ENCODE data around the gene RNF138. TPM values are rescaled to one million over a fixed set of nuclear protein-coding genes. Genes with fewer than 3 reads are reported as not detected.
"Not testable (repeated sequence)": the region's sequence is repeated elsewhere in the genome, so short reads cannot be mapped to it uniquely, and the experiment has no call there.

RNF138 gene
- polyA plus RNA-seq, 1 experiment: 12.5 TPM

DNA sequence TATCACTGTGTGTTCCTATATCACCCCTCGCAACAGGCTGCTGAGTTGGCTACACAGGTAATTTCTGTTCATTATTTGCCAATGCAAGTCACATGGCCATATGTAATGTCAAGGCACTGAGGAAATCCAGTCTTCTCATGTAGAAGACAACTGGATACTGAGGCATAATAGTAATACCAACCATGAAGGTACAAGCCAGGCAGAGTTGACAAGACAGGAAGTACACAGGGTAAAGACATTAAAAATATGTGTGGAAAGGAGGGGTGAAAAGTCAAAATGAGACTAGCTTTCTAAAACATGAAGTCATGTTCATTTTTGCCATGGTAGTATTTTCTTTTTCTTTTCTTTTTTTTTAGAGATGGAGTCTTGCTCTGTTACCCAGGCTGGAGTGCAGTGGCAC, 17.5 kb upstream of the RNF138 start:
- Histone ChIP-seq H3K27ac (ENCODE audit: low read depth, low read length) (no peak overlapping the region), H3K9me3 (ENCODE audit: control insufficient read depth, insufficient read depth, low read length) (no peaks in the 10 kb centered on the region), H3K27me3 (ENCODE audit: control insufficient read depth, insufficient read depth, low read length) (no peaks in the 10 kb centered on the region), H3K4me3 (ENCODE audit: low read depth, low read length) (no peak overlapping the region)
- ChIA-PET CTCF (no interaction called here), POLR2A (no interaction called here)
- TF ChIP-seq, protein P1, sequence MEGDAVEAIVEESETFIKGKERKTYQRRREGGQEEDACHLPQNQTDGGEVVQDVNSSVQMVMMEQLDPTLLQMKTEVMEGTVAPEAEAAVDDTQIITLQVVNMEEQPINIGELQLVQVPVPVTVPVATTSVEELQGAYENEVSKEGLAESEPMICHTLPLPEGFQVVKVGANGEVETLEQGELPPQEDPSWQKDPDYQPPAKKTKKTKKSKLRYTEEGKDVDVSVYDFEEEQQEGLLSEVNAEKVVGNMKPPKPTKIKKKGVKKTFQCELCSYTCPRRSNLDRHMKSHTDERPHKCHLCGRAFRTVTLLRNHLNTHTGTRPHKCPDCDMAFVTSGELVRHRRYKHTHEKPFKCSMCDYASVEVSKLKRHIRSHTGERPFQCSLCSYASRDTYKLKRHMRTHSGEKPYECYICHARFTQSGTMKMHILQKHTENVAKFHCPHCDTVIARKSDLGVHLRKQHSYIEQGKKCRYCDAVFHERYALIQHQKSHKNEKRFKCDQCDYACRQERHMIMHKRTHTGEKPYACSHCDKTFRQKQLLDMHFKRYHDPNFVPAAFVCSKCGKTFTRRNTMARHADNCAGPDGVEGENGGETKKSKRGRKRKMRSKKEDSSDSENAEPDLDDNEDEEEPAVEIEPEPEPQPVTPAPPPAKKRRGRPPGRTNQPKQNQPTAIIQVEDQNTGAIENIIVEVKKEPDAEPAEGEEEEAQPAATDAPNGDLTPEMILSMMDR (IDR thresholded peaks at IDR 0.05; ENCODE audit: low read depth, low read length): no peak
- no peak for DNase-seq (ENCODE audit: low read depth, low spot score)

DNA sequence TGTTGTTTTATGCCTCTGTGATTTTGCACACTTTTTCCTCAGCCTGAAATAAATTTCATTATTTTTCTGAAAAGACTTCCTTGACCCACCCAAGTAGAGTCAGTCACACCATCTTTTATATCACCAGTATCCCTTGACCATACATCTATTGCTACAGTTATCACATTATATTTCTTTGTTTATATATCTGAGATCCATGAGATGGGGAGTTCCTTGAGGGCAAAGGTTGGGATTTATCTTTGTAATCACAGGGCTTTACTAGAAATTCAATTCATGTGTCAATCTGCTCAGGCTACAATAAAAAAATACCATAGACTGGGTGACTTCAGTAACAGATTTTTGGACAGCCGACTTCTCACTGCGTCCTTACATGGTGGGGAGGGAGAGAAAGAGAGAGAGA, 12.8 kb upstream of the RNF138 start:
- Histone ChIP-seq H3K9me3 (ENCODE audit: control insufficient read depth, insufficient read depth, low read length) (peaks cover 4% of the 10 kb centered on the region; the same call in 1 of the 2 replicates), H3K4me3 (ENCODE audit: low read depth, low read length) (no peak overlapping the region), H3K27ac (ENCODE audit: low read depth, low read length) (no peak overlapping the region), H3K27me3 (ENCODE audit: control insufficient read depth, insufficient read depth, low read length) (peaks cover 3% of the 10 kb centered on the region)
- no peak for DNase-seq (ENCODE audit: low read depth, low spot score)
- CTCF ChIA-PET: interaction anchor here (0.7 kb wide), 1 partner anchor 25 kb away, joined by 3 read pairs; no protein-coding TSS in a partner anchor
- POLR2A ChIA-PET: no interaction called here
- TF ChIP-seq, protein P1 (IDR thresholded peaks at IDR 0.05; ENCODE audit: low read depth, low read length): no peak

DNA sequence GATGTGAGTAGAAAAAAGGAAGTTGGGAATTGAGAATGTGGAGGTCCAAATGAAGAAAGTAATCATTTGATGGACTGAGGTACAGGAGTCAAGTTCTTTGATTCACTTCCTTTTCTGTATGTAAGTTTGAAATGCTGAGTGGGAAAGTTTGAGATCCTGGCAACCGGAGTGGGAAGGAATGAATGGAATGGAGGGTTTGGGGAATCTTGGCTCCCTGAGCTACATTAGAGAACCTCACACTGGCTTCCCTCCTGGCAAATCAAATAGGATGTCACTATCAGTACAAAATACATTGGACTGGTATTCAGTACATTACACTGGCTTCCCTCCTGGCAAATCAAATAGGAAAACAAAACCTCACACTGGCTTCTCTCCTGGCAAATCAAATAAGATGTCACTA, 9.8 kb upstream of the RNF138 start:
- H3K4me3 ChIP-seq (ENCODE audit: low read depth, low read length): no peak overlapping the region
- no peak for DNase-seq (ENCODE audit: low read depth, low spot score)
- H3K27ac ChIP-seq (ENCODE audit: low read depth, low read length): no peak overlapping the region
- H3K9me3 ChIP-seq (ENCODE audit: control insufficient read depth, insufficient read depth, low read length): peaks cover 4% of the 10 kb centered on the region; the same call in 1 of the 2 replicates
- TF ChIP-seq, protein P1 (IDR thresholded peaks at IDR 0.05; ENCODE audit: low read depth, low read length): no peak
- H3K27me3 ChIP-seq (ENCODE audit: control insufficient read depth, insufficient read depth, low read length): peaks cover 3% of the 10 kb centered on the region
- ChIA-PET POLR2A (no interaction called here), CTCF (no interaction called here)

DNA sequence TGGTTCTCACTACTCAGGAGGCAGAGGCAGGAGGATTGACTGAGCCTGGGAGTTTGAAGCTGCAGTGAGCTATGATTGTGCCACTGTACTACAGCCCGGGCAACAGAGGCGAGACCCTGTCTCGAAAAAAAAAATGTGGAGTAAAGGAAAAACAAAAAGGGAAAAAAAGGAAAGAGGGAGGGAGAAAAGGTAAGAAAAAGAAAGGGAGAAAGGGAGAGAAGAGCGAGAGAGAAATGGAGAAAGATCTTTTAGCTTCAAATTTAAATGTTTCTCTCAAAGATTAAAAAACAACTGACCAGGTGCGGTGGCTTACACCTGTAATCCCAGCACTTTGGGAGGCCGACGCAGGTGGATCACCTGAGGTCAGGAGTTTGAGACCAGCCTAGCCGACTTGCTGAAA, 7.9 kb upstream of the RNF138 start:
- ChIA-PET POLR2A (no interaction called here), CTCF (interaction anchor here (1.7 kb wide), 1 partner anchor 12 kb away, joined by 5 read pairs; no protein-coding TSS in a partner anchor)
- no peak for DNase-seq (ENCODE audit: low read depth, low spot score)
- Histone ChIP-seq H3K27ac (ENCODE audit: low read depth, low read length) (no peak overlapping the region), H3K4me3 (ENCODE audit: low read depth, low read length) (no peak overlapping the region), H3K9me3 (ENCODE audit: control insufficient read depth, insufficient read depth, low read length) (peaks cover 4% of the 10 kb centered on the region; the same call in 1 of the 2 replicates), H3K27me3 (ENCODE audit: control insufficient read depth, insufficient read depth, low read length) (peaks cover 3% of the 10 kb centered on the region)
- TF ChIP-seq, protein P1 (IDR thresholded peaks at IDR 0.05; ENCODE audit: low read depth, low read length): no peak

DNA sequence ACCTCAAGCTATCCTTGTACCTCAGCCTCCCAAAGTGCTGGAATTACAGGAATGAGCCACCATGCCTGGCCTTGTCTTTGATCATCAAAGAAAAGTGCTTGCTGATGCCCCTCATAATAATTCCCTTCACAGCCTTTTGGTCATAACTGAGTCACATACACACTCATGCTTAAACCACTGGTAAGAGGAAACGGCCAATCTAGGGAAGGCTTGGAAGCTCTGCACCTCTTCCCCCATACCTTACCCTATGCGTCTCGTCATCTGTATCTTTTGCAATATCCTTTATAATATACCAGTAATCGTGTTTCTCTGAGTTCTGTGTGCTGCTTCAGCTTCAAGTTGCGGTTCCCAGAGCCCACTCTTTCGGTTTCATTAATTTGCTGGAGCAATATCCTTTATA, 4.8 kb upstream of the RNF138 start:
- ChIA-PET CTCF (no interaction called here), POLR2A (no interaction called here)
- Histone ChIP-seq H3K9me3 (ENCODE audit: control insufficient read depth, insufficient read depth, low read length) (no peaks in the 10 kb centered on the region; the same call in 1 of the 2 replicates), H3K4me3 (ENCODE audit: low read depth, low read length) (no peak overlapping the region), H3K27ac (ENCODE audit: low read depth, low read length) (no peak overlapping the region), H3K27me3 (ENCODE audit: control insufficient read depth, insufficient read depth, low read length) (peaks cover 3% of the 10 kb centered on the region)
- TF ChIP-seq, protein P1 (IDR thresholded peaks at IDR 0.05; ENCODE audit: low read depth, low read length): no peak
- peak; percentile 6 for DNase-seq (ENCODE audit: low read depth, low spot score)

DNA sequence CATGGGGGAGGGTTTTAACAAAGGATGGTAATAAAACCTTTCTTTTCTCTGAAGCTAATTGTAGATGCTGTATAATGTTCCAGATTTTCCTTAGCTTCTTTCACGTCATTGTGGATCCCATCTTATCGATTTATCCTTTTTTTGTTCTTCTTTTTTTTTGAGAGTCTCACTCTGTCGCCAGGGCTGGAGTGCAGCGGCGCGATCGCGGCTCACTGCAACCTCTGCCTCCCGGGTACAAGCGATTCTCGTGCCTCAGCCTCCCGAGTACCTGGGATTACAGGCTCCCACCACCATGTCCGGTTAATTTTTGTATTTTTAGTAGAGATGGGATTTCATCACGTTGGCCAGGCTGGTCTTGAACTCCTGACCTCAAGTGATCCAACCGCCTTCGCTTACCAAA, 843 bp upstream of the RNF138 start:
- H3K27me3 ChIP-seq (ENCODE audit: control insufficient read depth, insufficient read depth, low read length); H3K9me3 ChIP-seq (ENCODE audit: control insufficient read depth, insufficient read depth, low read length); POLR2A ChIA-PET; H3K27ac ChIP-seq (ENCODE audit: low read depth, low read length); DNase-seq (ENCODE audit: low read depth, low spot score); H3K4me3 ChIP-seq (ENCODE audit: low read depth, low read length): not testable (repeated sequence)
- CTCF ChIA-PET: interaction anchor here (0.8 kb wide), 1 partner anchor 113 kb away, joined by 3 read pairs; no protein-coding TSS in a partner anchor

Measured in AG04450 (cell line).